Measurements from ENCODE around the gene PNPLA7.

DNA sequence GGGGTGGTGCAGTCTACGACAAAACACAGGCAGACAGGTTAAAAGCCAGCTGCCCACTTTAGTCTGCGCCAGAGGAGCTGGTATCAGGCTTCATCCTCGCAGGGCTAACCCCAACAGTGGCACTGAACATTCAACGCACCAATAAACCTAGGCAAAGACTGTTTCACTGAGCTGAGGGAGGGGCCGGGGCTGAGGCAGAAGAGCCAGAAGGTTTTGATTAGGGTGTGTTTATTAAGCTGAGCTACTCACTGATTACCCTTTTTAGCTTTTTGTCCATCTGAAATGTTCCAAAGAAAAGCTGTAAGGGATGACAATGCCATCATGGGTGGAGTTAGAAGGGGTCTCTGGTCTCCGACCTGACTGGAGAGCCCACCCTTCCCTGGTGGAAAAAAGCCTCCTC, 38.7 kb upstream of the PNPLA7 start:
- TF ChIP-seq, protein P1, sequence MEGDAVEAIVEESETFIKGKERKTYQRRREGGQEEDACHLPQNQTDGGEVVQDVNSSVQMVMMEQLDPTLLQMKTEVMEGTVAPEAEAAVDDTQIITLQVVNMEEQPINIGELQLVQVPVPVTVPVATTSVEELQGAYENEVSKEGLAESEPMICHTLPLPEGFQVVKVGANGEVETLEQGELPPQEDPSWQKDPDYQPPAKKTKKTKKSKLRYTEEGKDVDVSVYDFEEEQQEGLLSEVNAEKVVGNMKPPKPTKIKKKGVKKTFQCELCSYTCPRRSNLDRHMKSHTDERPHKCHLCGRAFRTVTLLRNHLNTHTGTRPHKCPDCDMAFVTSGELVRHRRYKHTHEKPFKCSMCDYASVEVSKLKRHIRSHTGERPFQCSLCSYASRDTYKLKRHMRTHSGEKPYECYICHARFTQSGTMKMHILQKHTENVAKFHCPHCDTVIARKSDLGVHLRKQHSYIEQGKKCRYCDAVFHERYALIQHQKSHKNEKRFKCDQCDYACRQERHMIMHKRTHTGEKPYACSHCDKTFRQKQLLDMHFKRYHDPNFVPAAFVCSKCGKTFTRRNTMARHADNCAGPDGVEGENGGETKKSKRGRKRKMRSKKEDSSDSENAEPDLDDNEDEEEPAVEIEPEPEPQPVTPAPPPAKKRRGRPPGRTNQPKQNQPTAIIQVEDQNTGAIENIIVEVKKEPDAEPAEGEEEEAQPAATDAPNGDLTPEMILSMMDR (IDR thresholded peaks at IDR 0.05): no peak
- no peak for TF ChIP-seq EP300 (IDR thresholded peaks at IDR 0.05)
